Vagina (tissue), 2 donors: ENCODE data around the gene C1GALT1C1L. TPM values are rescaled to one million over a fixed set of nuclear protein-coding genes. Genes with fewer than 3 reads are reported as not detected.
"Not testable (repeated sequence)": the region's sequence is repeated elsewhere in the genome, so short reads cannot be mapped to it uniquely, and the experiment has no call there.

Source experiments
- DNase-seq, 2 donors: peaks; one replicate each; pipeline ENCODE4 v3.0.0-alpha.2; 2017; ENCODE audit errors: extremely low spot score in 2 of 2
- H3K27ac ChIP-seq: fragments of 200-600 bp; sonication (generic); one replicate; pipeline ENCODE4 v1.5.1; 2019
- H3K27me3 ChIP-seq: fragments of 200-600 bp; sonication (generic); one replicate; pipeline ENCODE4 v1.5.1; 2019
- H3K36me3 ChIP-seq, 2 donors: fragments of 200-600 bp; sonication (generic); one replicate each; pipeline ENCODE4 v1.5.1; 2017 to 2019
- H3K4me1 ChIP-seq: fragments of 200-600 bp; sonication (generic); one replicate; pipeline ENCODE4 v1.5.1; 2019
- H3K4me3 ChIP-seq, 2 donors: fragments of 200-600 bp; sonication (generic); 1 replicate in 1 of 2; 2 replicates in 1 of 2; pipeline ENCODE4 v1.5.1; 2016 to 2019
- H3K9me3 ChIP-seq: fragments of 200-600 bp; sonication (generic); one replicate; pipeline ENCODE4 v1.5.1; 2019
- POLR2A ChIP-seq, 2 donors: fragments of 450-650 bp; IDR thresholded peaks; one replicate each; pipeline ENCODE4 v1.6.1; 2017; ENCODE audit warnings: antibody characterized with exemption in 2 of 2, mild to moderate bottlenecking in 2 of 2, moderate library complexity in 2 of 2
- POLR2AphosphoS5 ChIP-seq, 2 donors: sonication (generic); formaldehyde crosslinking; IDR thresholded peaks; one replicate each; pipeline ENCODE4 v1.9.0; 2017; ENCODE audit warnings: antibody characterized with exemption in 2 of 2, mild to moderate bottlenecking in 2 of 2, low read depth in 1 of 2; ENCODE audit not compliant: insufficient read depth in 1 of 2
- intact Hi-C: fragments of 100-400 bp; cut with DNase I; formaldehyde crosslinking; loops from one replicate; pipeline ENCODE4 v1.15.1; 2023
- total RNA-seq: library from RNA; depleted of rRNA; stranded (reverse); fragments of >200 nt; gene quantifications from one replicate; pipeline ENCODE4 v1.2.3, GENCODE V29; 2016
- TF ChIP-seq, protein P1 (sequence below), 3 experiments: fragments of 450-650 bp in 2 of 3; fragments of 200-600 bp in 1 of 3; sonication (generic) in 1 of 3; IDR thresholded peaks; one replicate each; pipeline ENCODE4 v1.5.1; 2017 to 2019; ENCODE audit warnings: antibody characterized with exemption in 3 of 3, mild to moderate bottlenecking in 2 of 3, moderate library complexity in 2 of 3

The C1GALT1C1L gene
- total RNA-seq, 1 donor from 2014 or later = 1.2 TPM

DNA sequence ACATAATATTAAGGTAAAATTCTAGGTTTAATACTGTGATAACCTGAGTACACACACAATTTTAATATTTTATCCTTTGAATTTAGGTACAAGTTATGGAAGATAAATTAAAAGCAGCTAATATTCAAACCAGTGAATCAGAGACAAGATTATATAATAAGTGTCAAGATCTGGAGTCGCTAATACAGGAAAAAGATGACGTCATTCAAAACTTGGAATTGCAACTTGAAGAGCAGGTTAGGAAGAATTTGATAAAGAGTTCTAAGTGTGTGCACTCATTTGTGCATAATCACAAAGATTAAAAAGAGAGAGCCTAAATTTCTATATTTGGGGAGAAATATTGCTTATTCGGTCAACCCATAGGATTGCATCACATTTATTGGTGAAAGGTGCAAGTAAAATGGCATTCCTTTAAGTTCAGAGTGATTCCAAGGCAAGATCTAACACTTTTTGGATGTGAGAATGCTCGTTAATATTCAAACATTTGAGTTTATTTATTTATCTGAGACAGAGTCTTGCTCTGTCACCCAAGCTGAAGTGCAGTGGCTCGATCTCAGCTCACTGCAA lies 16.3 kb upstream of the C1GALT1C1L start:
- Histone ChIP-seq H3K27ac (no peak overlapping the region), H3K36me3 (no peaks in the 10 kb centered on the region), H3K4me3 (no peak overlapping the region), H3K9me3 (no peaks in the 10 kb centered on the region), H3K27me3 (no peaks in the 10 kb centered on the region), H3K4me1 (no peaks in the 10 kb centered on the region)
- DNase-seq = no peak
- TF ChIP-seq, protein P1, sequence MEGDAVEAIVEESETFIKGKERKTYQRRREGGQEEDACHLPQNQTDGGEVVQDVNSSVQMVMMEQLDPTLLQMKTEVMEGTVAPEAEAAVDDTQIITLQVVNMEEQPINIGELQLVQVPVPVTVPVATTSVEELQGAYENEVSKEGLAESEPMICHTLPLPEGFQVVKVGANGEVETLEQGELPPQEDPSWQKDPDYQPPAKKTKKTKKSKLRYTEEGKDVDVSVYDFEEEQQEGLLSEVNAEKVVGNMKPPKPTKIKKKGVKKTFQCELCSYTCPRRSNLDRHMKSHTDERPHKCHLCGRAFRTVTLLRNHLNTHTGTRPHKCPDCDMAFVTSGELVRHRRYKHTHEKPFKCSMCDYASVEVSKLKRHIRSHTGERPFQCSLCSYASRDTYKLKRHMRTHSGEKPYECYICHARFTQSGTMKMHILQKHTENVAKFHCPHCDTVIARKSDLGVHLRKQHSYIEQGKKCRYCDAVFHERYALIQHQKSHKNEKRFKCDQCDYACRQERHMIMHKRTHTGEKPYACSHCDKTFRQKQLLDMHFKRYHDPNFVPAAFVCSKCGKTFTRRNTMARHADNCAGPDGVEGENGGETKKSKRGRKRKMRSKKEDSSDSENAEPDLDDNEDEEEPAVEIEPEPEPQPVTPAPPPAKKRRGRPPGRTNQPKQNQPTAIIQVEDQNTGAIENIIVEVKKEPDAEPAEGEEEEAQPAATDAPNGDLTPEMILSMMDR (IDR thresholded peaks at IDR 0.05) = no peak
- TF ChIP-seq POLR2AphosphoS5 (IDR thresholded peaks at IDR 0.05; ENCODE audit: insufficient read depth in 1 of 2, low read depth in 1 of 2) = no peak
- no peak for TF ChIP-seq POLR2A (IDR thresholded peaks at IDR 0.05)
- intact Hi-C loops = no loop called here

- DNase-seq = no peak
- H3K27me3 ChIP-seq = no peaks in the 10 kb centered on the region
- no peaks in the 10 kb centered on the region for H3K9me3 ChIP-seq
- H3K4me1 ChIP-seq = no peaks in the 10 kb centered on the region
- TF ChIP-seq POLR2AphosphoS5 (IDR thresholded peaks at IDR 0.05; ENCODE audit: insufficient read depth in 1 of 2, low read depth in 1 of 2) = no peak
- TF ChIP-seq POLR2A (IDR thresholded peaks at IDR 0.05) = no peak
- TF ChIP-seq, protein P1 (IDR thresholded peaks at IDR 0.05) = no peak
- H3K4me3 ChIP-seq = no peak overlapping the region
- no peak overlapping the region for H3K27ac ChIP-seq
- no peaks in the 10 kb centered on the region for H3K36me3 ChIP-seq
- intact Hi-C loops = no loop called here
Observed at GRCh38 chr2:43689999-43690398, 13.8 kb upstream of the C1GALT1C1L start.

DNA sequence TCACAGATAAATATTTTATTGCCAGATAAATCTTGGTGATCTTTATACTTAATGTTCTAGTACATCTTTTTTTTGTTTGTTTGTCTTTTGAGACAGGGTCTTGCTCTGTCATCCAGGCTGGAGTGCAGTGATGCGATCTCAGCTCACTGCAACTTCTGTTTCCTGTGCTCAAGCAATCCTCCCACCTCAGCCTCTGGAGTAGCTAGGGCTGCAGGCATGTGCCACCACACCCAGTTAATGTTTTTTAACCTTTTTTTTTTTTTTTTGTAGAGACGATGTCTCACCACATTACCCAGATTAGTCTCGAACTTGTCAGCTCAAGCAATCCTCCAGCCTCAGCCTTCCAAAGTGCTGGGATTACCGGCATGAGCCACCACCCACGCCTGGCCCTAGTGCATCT lies 9.1 kb upstream of the C1GALT1C1L start:
- H3K36me3 ChIP-seq = no peaks in the 10 kb centered on the region
- H3K4me1 ChIP-seq = no peaks in the 10 kb centered on the region
- H3K4me3 ChIP-seq = no peak overlapping the region
- no peaks in the 10 kb centered on the region for H3K27me3 ChIP-seq
- intact Hi-C loops = no loop called here
- no peak for DNase-seq
- H3K9me3 ChIP-seq = no peaks in the 10 kb centered on the region
- TF ChIP-seq, protein P1 (IDR thresholded peaks at IDR 0.05) = no peak
- H3K27ac ChIP-seq = no peak overlapping the region

GRCh38 chr2:43677783-43678182 lies 1.6 kb upstream of the C1GALT1C1L start:
- H3K27ac ChIP-seq, DNase-seq, H3K4me1 ChIP-seq, H3K36me3 ChIP-seq, H3K27me3 ChIP-seq, H3K9me3 ChIP-seq, H3K4me3 ChIP-seq, intact Hi-C loops: not testable (repeated sequence)

DNA sequence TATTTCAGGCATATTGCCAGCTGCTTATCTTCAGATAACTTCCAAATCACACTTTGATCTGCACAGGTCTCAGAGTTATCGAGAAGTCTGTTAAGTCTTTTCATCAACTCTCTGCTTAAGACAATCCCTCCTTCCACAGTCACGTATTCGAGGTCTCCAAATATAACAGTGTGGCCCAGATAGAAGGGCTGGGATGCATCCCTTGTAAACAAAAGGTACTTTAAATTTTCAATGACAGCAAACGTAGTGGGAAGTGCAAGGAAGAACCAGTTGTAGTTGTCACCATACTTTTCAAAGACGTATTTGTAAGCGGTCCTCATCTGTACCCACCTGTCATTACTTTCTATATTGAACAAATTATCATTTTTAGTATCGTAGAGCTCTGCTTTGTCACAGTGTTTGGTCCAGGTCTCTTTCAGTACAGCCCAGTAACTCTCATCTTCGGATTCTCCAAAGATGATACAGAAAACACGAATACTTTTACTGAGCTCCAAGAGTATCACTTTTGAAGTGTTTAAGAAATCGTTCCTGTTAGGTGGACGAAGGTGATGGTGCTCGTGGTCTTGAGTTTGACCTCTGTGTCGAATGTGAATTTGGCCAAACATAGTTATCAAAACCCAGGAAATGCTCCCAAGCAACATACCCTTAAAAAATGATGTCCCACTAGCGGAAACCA lies 445 bp downstream of the C1GALT1C1L start:
- Histone ChIP-seq H3K4me3 (peak overlapping the region; percentile 44), H3K4me1 (peaks cover 5% of the 10 kb centered on the region), H3K9me3 (no peaks in the 10 kb centered on the region), H3K36me3 (no peaks in the 10 kb centered on the region), H3K27ac (peak overlapping the region; percentile 57), H3K27me3 (no peaks in the 10 kb centered on the region)
- intact Hi-C loops = no loop called here
- TF ChIP-seq POLR2A (IDR thresholded peaks at IDR 0.05) = no peak
- TF ChIP-seq, protein P1 (IDR thresholded peaks at IDR 0.05) = no peak
- DNase-seq = no peak
